GM20431 (cell line): ENCODE measurements around the gene GRB10.
"Not testable (repeated sequence)": the region's sequence is repeated elsewhere in the genome, so short reads cannot be mapped to it uniquely, and the experiment has no call there.

Source experiments
- in situ Hi-C: fragments of 300-500 bp; cut with MseI, MboI; formaldehyde crosslinking; loops from one replicate; pipeline ENCODE4 v1.15.0; 2020; ENCODE audit warnings: low sequenced_read_pairs; ENCODE audit not compliant: unreplicated experiment

Gene GRB10

GRCh38 chr7:50577569-50577968, 205.1 kb downstream of the GRB10 start:
- in situ Hi-C loops, result no loop called here

GRCh38 chr7:50576388-50576787, 206.3 kb downstream of the GRB10 start:
- in situ Hi-C loops, result not testable (repeated sequence)

- in situ Hi-C loops, result no loop called here
These were observed 214.9 kb downstream of the GRB10 start for GRCh38 chr7:50567715-50568261.

GRCh38 chr7:50565977-50566376, 216.7 kb downstream of the GRB10 start:
- in situ Hi-C loops, result no loop called here

- in situ Hi-C loops, result no loop called here
These were observed 217.2 kb downstream of the GRB10 start for GRCh38 chr7:50565559-50565916.

- in situ Hi-C loops, result no loop called here
These were observed 217.8 kb downstream of the GRB10 start, which contains the start of gene DDC for GRCh38 chr7:50564640-50565558. TSS of gene DDC (minus strand) at chr7:50565405. CDS start at chr7:50544085, 21,320 bp downstream.

- in situ Hi-C loops, result no loop called here
These were observed 218.5 kb downstream of the GRB10 start for GRCh38 chr7:50564171-50564570.

- in situ Hi-C loops, result no loop called here
These were observed 220.6 kb downstream of the GRB10 start for GRCh38 chr7:50562136-50562535.

- in situ Hi-C loops, result no loop called here
These were observed 221.8 kb downstream of the GRB10 start for GRCh38 chr7:50560865-50561351.

- in situ Hi-C loops, result no loop called here
These were observed 222.8 kb downstream of the GRB10 start for GRCh38 chr7:50559881-50560280.

GRCh38 chr7:50558294-50559053, 224.2 kb downstream of the GRB10 start:
- in situ Hi-C loops, result no loop called here

GRCh38 chr7:50557099-50557498, 225.6 kb downstream of the GRB10 start:
- in situ Hi-C loops, result no loop called here

- in situ Hi-C loops, result no loop called here
These were observed 226.3 kb downstream of the GRB10 start for GRCh38 chr7:50556247-50556991.

- in situ Hi-C loops, result no loop called here
These were observed 227.0 kb downstream of the GRB10 start for GRCh38 chr7:50555594-50556140.

- in situ Hi-C loops, result no loop called here
These were observed 228.0 kb downstream of the GRB10 start for GRCh38 chr7:50554431-50555322.

GRCh38 chr7:50553973-50554372, 228.7 kb downstream of the GRB10 start:
- in situ Hi-C loops, result no loop called here

- in situ Hi-C loops, result no loop called here
These were observed 229.8 kb downstream of the GRB10 start for GRCh38 chr7:50552921-50553320.

- in situ Hi-C loops, result no loop called here
These were observed 230.6 kb downstream of the GRB10 start for GRCh38 chr7:50552139-50552538.

GRCh38 chr7:50545613-50546012, 237.1 kb downstream of the GRB10 start:
- in situ Hi-C loops, result not testable (repeated sequence)
